Smooth muscle cell of the pulmonary artery (primary cell): ENCODE measurements around the gene NDUFS4. TPM values are rescaled to one million over a fixed set of nuclear protein-coding genes. Genes with fewer than 3 reads are reported as not detected.

ENCODE experiments used
- total RNA-seq: library from RNA; depleted of rRNA; stranded (reverse); fragments of >200 nt; gene quantifications from 2 replicates; pipeline ENCODE4 v1.2.3, GENCODE V29; 2014

Gene NDUFS4
- 70.5 and 76.0 TPM in 2 replicates for total RNA-seq

GRCh38 chr5:53560506-53561191 lies at the start of gene NDUFS4:
Gene NDUFS4, plus strand, starts transcription at chr5:53560639. Its CDS starts 24 bp downstream, at chr5:53560663.

Other genes starting within 250 kb of the NDUFS4 start
- gene FST, start 80.0 kb upstream of the NDUFS4 start, total RNA-seq = 175 and 189 TPM in 2 replicates